Caco-2 (cell line): ENCODE measurements around the gene DNAJB4. TPM values are rescaled to one million over a fixed set of nuclear protein-coding genes. Genes with fewer than 3 reads are reported as not detected.
"Not testable (repeated sequence)": the region's sequence is repeated elsewhere in the genome, so short reads cannot be mapped to it uniquely, and the experiment has no call there.

Experiments used
- BruUV-seq: library from RNA; stranded (reverse); fragments of 400-500 nt; replicated peaks from 2 replicates; lab custom pipeline; 2021; lab: Mats Ljungman, UMichigan
- CTCF ChIA-PET: fragments of 300-600 bp; sonication (Branson Sonifier 250); formaldehyde crosslinking; loops from one replicate; lab custom pipeline; 2022; ENCODE audit warnings: antibody characterized with exemption; lab: Charles Lee
- POLR2A ChIA-PET: fragments of 300-600 bp; sonication (Branson Sonifier 250); formaldehyde crosslinking; loops from one replicate; lab custom pipeline; 2022; ENCODE audit warnings: antibody characterized with exemption; lab: Charles Lee
- DNase-seq, 2 experiments: peaks; one replicate each; pipeline versions ENCODE4 v3.0.0 to v3.0.0-alpha.2; 2020 to 2022
- H3K27me3 ChIP-seq: replicated peaks from 2 replicates; pipeline ENCODE4 v1.6.0; 2011; ENCODE audit warnings: low read length; ENCODE audit not compliant: control insufficient read depth, insufficient read depth
- H3K36me3 ChIP-seq: 2 replicates; pipeline ENCODE4 v1.5.1; 2011; ENCODE audit warnings: low read length; ENCODE audit not compliant: control insufficient read depth, insufficient read depth
- H3K4me1 ChIP-seq: fragments of 250-450 bp; sonication (Bioruptor Pico); 2 replicates; pipeline ENCODE4 v1.5.1; 2020; ENCODE audit warnings: mild to moderate bottlenecking
- H3K4me3 ChIP-seq: 2 replicates; pipeline ENCODE4 v1.5.1; 2011; ENCODE audit warnings: low read depth, mild to moderate bottlenecking, control low read depth, low read length
- H3K9me3 ChIP-seq: fragments of 250-450 bp; sonication (Bioruptor Pico); 2 replicates; pipeline ENCODE4 v1.5.1; 2020; ENCODE audit warnings: mild to moderate bottlenecking, moderate library complexity
- H3K27ac Mint-ChIP-seq: one replicate; pipeline ENCODE4 v1.8.0; 2022; ENCODE audit warnings: mixed read lengths; ENCODE audit not compliant: unreplicated experiment
- H3K27me3 Mint-ChIP-seq: one replicate; pipeline ENCODE4 v1.8.0; 2022; ENCODE audit warnings: mixed read lengths; ENCODE audit not compliant: insufficient read depth, unreplicated experiment
- H3K36me3 Mint-ChIP-seq: one replicate; pipeline ENCODE4 v1.8.0; 2022; ENCODE audit warnings: mild to moderate bottlenecking, mixed read lengths; ENCODE audit not compliant: insufficient read depth, unreplicated experiment
- H3K4me1 Mint-ChIP-seq: one replicate; pipeline ENCODE4 v1.8.0; 2022; ENCODE audit warnings: low read depth, mixed read lengths; ENCODE audit not compliant: unreplicated experiment
- H3K4me3 Mint-ChIP-seq: one replicate; pipeline ENCODE4 v1.8.0; 2022; ENCODE audit warnings: mild to moderate bottlenecking, moderate library complexity, mixed read lengths; ENCODE audit not compliant: unreplicated experiment
- H3K9me3 Mint-ChIP-seq: one replicate; pipeline ENCODE4 v1.8.0; 2022; ENCODE audit warnings: mixed read lengths; ENCODE audit not compliant: unreplicated experiment
- CTCF ChIP-seq, 2 experiments: fragments of 200-600 bp in 1 of 2; IDR thresholded peaks; 1 replicate in 1 of 2; 2 replicates in 1 of 2; pipeline versions ENCODE4 v1.5.1 to v1.8.0; 2011 to 2022; ENCODE audit warnings: antibody characterized with exemption in 1 of 2, control low read depth in 1 of 2, inconsistent platforms in 1 of 2, low read depth in 1 of 2, low read length in 1 of 2, mild to moderate bottlenecking in 1 of 2, moderate library complexity in 1 of 2; ENCODE audit not compliant: insufficient read depth in 1 of 2, severe bottlenecking in 1 of 2, unreplicated experiment in 1 of 2
- intact Hi-C: fragments of 100-400 bp; cut with micrococcal nuclease; formaldehyde crosslinking; loops from one replicate; pipeline ENCODE4 v1.10.0; 2022; ENCODE audit not compliant: unreplicated experiment
- total RNA-seq: library from RNA; stranded (reverse); gene quantifications from 2 replicates; pipeline ENCODE4 v1.2.3, GENCODE V29; 2022

DNAJB4 gene
- total RNA-seq, 1 experiment from 2014 or later: 6.5 TPM

DNA sequence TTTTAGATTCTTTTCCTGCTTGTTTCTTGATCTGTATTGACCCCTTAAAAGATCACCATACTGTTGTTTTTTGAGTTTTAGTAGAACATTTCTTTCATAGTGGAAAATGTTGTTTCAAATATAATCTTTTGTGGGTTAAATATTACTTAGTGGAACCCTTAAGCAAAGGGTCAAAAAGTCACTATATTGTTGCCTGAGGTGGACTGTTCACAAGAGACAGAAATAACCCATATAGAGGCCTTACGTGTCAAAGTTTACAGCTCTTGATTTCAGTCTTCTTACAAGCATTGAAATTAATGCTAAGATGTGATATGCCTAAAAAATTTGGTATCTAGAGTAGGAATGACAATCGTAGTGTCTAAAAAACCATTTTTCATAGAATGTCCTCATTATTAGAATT, 6.3 kb downstream of the DNAJB4 start:
- H3K4me3 ChIP-seq: no peak overlapping the region
- H3K36me3 Mint-ChIP-seq: no peaks in the 10 kb centered on the region
- H3K9me3 Mint-ChIP-seq: no peaks in the 10 kb centered on the region
- H3K4me1 Mint-ChIP-seq: peaks cover 6% of the 10 kb centered on the region
- H3K4me1 ChIP-seq: no peaks in the 10 kb centered on the region
- H3K27me3 Mint-ChIP-seq: no peaks in the 10 kb centered on the region
- intact Hi-C loops: no loop called here
- DNase-seq: no peak
- no peaks in the 10 kb centered on the region for H3K9me3 ChIP-seq
- TF ChIP-seq CTCF (IDR thresholded peaks at IDR 0.05; ENCODE audit: insufficient read depth in 1 of 2, low read depth in 1 of 2, low read length in 1 of 2, severe bottlenecking in 1 of 2, unreplicated experiment in 1 of 2): no peak
- no TSS peak for BruUV-seq
- H3K4me3 Mint-ChIP-seq: no peak overlapping the region
- ChIA-PET POLR2A (no interaction called here), CTCF (no interaction called here)
- no peaks in the 10 kb centered on the region for H3K27me3 ChIP-seq
- no peak overlapping the region for H3K27ac Mint-ChIP-seq
- H3K36me3 ChIP-seq: no peaks in the 10 kb centered on the region

- DNase-seq: no peak
- POLR2A ChIA-PET: no interaction called here
- TF ChIP-seq CTCF (IDR thresholded peaks at IDR 0.05; ENCODE audit: insufficient read depth in 1 of 2, low read depth in 1 of 2, low read length in 1 of 2, severe bottlenecking in 1 of 2, unreplicated experiment in 1 of 2): no peak
- H3K4me3 ChIP-seq: no peak overlapping the region
- H3K9me3 ChIP-seq: no peaks in the 10 kb centered on the region
- no peaks in the 10 kb centered on the region for H3K36me3 ChIP-seq
- H3K36me3 Mint-ChIP-seq: no peaks in the 10 kb centered on the region
- intact Hi-C loops: no loop called here
- CTCF ChIA-PET: no interaction called here
- no peaks in the 10 kb centered on the region for H3K4me1 ChIP-seq
- H3K4me3 Mint-ChIP-seq: no peak overlapping the region
- H3K4me1 Mint-ChIP-seq: peaks cover 6% of the 10 kb centered on the region
- H3K27me3 Mint-ChIP-seq: no peaks in the 10 kb centered on the region
- no peaks in the 10 kb centered on the region for H3K9me3 Mint-ChIP-seq
- no TSS peak for BruUV-seq
- H3K27ac Mint-ChIP-seq: no peak overlapping the region
- no peaks in the 10 kb centered on the region for H3K27me3 ChIP-seq
Observed at GRCh38 chr1:78015148-78015547, 10.4 kb downstream of the DNAJB4 start.

GRCh38 chr1:78019024-78019423, 14.3 kb downstream of the DNAJB4 start:
- intact Hi-C loops: no loop called here
- no peak overlapping the region for H3K4me3 ChIP-seq
- Mint-ChIP-seq H3K27ac (no peak overlapping the region), H3K4me1 (peaks cover 6% of the 10 kb centered on the region), H3K27me3 (no peaks in the 10 kb centered on the region), H3K4me3 (no peak overlapping the region), H3K9me3 (no peaks in the 10 kb centered on the region), H3K36me3 (no peaks in the 10 kb centered on the region)
- CTCF ChIA-PET: no interaction called here
- no peak for TF ChIP-seq CTCF (IDR thresholded peaks at IDR 0.05; ENCODE audit: insufficient read depth in 1 of 2, low read depth in 1 of 2, low read length in 1 of 2, severe bottlenecking in 1 of 2, unreplicated experiment in 1 of 2)
- BruUV-seq: no TSS peak
- no peaks in the 10 kb centered on the region for H3K9me3 ChIP-seq
- H3K27me3 ChIP-seq: no peaks in the 10 kb centered on the region
- POLR2A ChIA-PET: no interaction called here
- H3K4me1 ChIP-seq: no peaks in the 10 kb centered on the region
- no peak for DNase-seq
- no peaks in the 10 kb centered on the region for H3K36me3 ChIP-seq

DNA sequence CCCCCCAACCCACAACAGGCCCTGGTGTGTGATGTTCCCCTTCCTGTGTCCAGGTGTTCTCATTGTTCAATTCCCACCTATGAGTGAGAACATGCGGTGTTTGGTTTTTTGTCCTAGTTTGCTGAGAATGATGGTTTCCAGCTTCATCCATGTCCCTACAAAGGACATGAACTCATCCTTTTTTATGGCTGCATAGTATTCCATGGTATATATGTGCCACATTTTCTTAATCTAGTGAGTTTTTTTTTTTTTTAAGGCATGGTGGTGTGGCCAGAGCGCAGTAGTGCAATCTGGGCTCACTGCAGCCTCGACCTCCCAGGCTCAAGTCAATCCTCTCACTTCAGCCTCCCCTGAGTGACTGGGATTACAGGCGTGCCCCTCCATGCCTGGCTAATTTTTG, 16.4 kb downstream of the DNAJB4 start:
- H3K4me1 Mint-ChIP-seq, H3K27me3 ChIP-seq, H3K4me3 Mint-ChIP-seq, H3K27ac Mint-ChIP-seq, H3K27me3 Mint-ChIP-seq, POLR2A ChIA-PET, H3K4me3 ChIP-seq, intact Hi-C loops, CTCF ChIA-PET, H3K36me3 ChIP-seq, DNase-seq, H3K9me3 ChIP-seq, H3K36me3 Mint-ChIP-seq, H3K9me3 Mint-ChIP-seq, H3K4me1 ChIP-seq, BruUV-seq: not testable (repeated sequence)
